Thyroid gland (tissue), 4 donors: ENCODE results near the gene DSCAM. TPM values are rescaled to one million over a fixed set of nuclear protein-coding genes. Genes with fewer than 3 reads are reported as not detected.

Experiments
- DNase-seq, 2 donors: peaks; one replicate each; pipeline ENCODE4 v3.0.0-alpha.2; 2019
- H3K27ac ChIP-seq, 3 donors: fragments of 200-600 bp; sonication (generic); 1 replicate in 2 of 3; 2 replicates in 1 of 3; pipeline ENCODE4 v1.5.1; 2016 to 2019; ENCODE audit warnings: mild to moderate bottlenecking in 1 of 3, moderate library complexity in 1 of 3
- H3K27me3 ChIP-seq: fragments of 200-600 bp; sonication (generic); one replicate; pipeline ENCODE4 v1.5.1; 2019
- H3K36me3 ChIP-seq, 2 donors: fragments of 200-600 bp; sonication (generic); one replicate each; pipeline ENCODE4 v1.5.1; 2016 to 2019
- H3K4me1 ChIP-seq, 2 donors: fragments of 200-600 bp; sonication (generic); one replicate each; pipeline ENCODE4 v1.5.1; 2017 to 2019
- H3K4me3 ChIP-seq, 3 donors: fragments of 200-600 bp; sonication (generic); replicated peaks in 1 of 3; 1 replicate in 2 of 3; 2 replicates in 1 of 3; pipeline ENCODE4 v1.5.1; 2016; ENCODE audit warnings: mild to moderate bottlenecking in 1 of 3
- H3K9me3 ChIP-seq: fragments of 200-600 bp; sonication (generic); one replicate; pipeline ENCODE4 v1.5.1; 2017
- POLR2A ChIP-seq, 2 donors: fragments of 450-650 bp; IDR thresholded peaks; one replicate each; pipeline ENCODE4 v1.6.1; 2017; ENCODE audit warnings: antibody characterized with exemption in 2 of 2, mild to moderate bottlenecking in 2 of 2, moderate library complexity in 1 of 2
- WGBS, 2 donors: methylation state at CpG; one replicate each; pipeline ENCODE4 v1.1.5; 2017; 5-methylcytosine and 5-hydroxymethylcytosine counted together
- intact Hi-C: fragments of 100-400 bp; cut with DNase I; formaldehyde crosslinking; loops from one replicate; pipeline ENCODE4 v1.15.1; 2023
- total RNA-seq, 4 donors: library from RNA; depleted of rRNA; stranded (reverse); fragments of >200 nt; gene quantifications; one replicate each; pipeline ENCODE4 v1.2.3, GENCODE V29; 2016
- TF ChIP-seq, protein P1 (sequence below), 6 experiments: fragments of 200-600 bp in 3 of 6; fragments of 450-650 bp in 3 of 6; sonication (generic) in 3 of 6; IDR thresholded peaks; one replicate each; pipeline ENCODE4 v1.5.1; 2016 to 2019; ENCODE audit warnings: antibody characterized with exemption in 6 of 6, mild to moderate bottlenecking in 2 of 6, inconsistent platforms in 1 of 6, moderate library complexity in 1 of 6

The DSCAM gene
- total RNA-seq, 4 donors from 2014 or later, result 0.20 TPM; not detected in 3

DNA sequence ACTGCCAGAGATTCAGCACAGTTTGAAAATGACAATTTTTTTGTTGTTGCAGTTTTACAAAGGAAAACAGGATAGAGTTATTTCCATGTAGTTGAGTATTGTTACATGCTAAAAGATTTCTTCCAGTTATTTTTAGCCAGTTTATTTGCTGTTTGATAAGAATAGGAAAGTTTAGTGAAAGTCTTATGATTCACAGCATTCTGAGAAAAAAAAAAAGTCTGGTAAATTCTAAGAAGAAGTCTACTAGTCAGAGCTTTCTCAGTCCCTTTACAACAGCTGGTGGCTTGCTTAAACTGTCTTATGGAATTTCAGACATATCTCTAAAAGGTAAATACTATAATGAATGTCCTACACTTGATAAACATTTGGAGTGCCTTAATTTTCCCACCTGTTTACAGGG, 341.7 kb downstream of the DSCAM start:
- H3K36me3 ChIP-seq, result no peaks in the 10 kb centered on the region
- H3K4me3 ChIP-seq, result no peak overlapping the region
- TF ChIP-seq, protein P1, sequence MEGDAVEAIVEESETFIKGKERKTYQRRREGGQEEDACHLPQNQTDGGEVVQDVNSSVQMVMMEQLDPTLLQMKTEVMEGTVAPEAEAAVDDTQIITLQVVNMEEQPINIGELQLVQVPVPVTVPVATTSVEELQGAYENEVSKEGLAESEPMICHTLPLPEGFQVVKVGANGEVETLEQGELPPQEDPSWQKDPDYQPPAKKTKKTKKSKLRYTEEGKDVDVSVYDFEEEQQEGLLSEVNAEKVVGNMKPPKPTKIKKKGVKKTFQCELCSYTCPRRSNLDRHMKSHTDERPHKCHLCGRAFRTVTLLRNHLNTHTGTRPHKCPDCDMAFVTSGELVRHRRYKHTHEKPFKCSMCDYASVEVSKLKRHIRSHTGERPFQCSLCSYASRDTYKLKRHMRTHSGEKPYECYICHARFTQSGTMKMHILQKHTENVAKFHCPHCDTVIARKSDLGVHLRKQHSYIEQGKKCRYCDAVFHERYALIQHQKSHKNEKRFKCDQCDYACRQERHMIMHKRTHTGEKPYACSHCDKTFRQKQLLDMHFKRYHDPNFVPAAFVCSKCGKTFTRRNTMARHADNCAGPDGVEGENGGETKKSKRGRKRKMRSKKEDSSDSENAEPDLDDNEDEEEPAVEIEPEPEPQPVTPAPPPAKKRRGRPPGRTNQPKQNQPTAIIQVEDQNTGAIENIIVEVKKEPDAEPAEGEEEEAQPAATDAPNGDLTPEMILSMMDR (IDR thresholded peaks at IDR 0.05), result no peak
- no peak for TF ChIP-seq POLR2A (IDR thresholded peaks at IDR 0.05)
- intact Hi-C loops, result no loop called here
- H3K9me3 ChIP-seq, result no peaks in the 10 kb centered on the region
- no peak overlapping the region for H3K27ac ChIP-seq
- DNase-seq, result no peak
- H3K4me1 ChIP-seq, result no peaks in the 10 kb centered on the region
- no peaks in the 10 kb centered on the region for H3K27me3 ChIP-seq

DNA sequence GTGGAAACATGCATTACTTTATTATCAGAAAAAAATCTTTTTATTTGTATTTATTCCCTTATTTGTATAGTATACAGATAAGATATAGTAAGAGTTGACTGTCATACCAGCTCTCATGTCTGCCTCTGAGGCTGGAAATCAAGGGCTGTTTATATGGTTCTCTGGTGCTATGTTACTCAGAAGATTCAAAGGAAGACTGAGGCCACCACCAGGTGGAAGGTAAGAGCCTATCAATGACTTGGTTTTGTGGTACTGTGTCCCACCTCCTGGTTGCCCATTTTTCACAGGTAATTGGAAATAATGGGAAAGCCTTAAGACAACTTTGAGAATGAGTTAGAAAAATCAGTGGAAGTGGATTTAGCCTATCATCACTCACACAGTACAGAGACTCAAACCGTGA, 342.1 kb downstream of the DSCAM start:
- no peak for DNase-seq
- intact Hi-C loops, result no loop called here
- TF ChIP-seq POLR2A (IDR thresholded peaks at IDR 0.05), result no peak
- TF ChIP-seq, protein P1 (IDR thresholded peaks at IDR 0.05), result no peak
- Histone ChIP-seq H3K27ac (no peak overlapping the region), H3K4me3 (no peak overlapping the region), H3K27me3 (no peaks in the 10 kb centered on the region), H3K9me3 (no peaks in the 10 kb centered on the region), H3K4me1 (no peaks in the 10 kb centered on the region), H3K36me3 (no peaks in the 10 kb centered on the region)
- 39 to 69% methylated on average over 1 of the region's 1 CpG for WGBS, 2 donors

DNA sequence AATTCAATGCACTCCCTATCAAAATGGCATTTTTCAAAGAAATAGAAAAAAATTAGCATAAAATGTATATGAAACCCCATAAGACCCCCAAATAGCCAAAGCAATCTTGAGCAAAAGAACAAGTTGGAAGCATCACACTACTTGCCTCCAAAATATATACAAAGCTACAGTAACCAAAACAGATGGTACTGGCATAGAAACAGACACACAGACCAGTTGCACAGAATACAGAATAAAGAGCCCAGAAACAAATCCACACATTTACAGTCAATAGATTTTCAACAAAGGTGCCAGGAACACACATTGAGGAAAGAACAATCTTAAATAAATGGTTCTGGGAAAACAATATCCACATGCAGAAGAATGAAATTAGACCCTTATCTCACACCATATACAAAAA, 350.8 kb downstream of the DSCAM start:
- intact Hi-C loops, result no loop called here
- TF ChIP-seq, protein P1 (IDR thresholded peaks at IDR 0.05), result no peak
- no peak for TF ChIP-seq POLR2A (IDR thresholded peaks at IDR 0.05)

DNA sequence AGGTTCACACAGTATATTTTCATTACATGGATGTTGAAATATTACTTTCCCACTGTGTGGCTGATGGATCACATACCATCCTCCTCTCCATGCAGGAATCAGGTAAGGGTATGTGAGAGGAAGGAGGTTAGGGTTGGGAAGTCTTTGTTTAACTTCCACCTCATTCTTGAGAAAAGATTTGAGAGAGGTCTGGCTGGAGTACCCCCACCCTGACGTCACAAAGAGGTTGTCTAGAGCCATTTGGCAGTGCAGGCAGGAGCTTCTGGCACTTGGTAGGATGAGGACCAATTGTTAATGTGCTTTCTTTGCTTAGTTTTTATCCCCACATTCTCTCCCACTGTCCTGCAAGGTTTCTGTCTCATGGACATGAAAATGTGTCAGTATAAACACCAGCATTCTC, 356.6 kb downstream of the DSCAM start:
- intact Hi-C loops, result no loop called here
- H3K4me1 ChIP-seq, result no peaks in the 10 kb centered on the region
- no peak overlapping the region for H3K27ac ChIP-seq
- TF ChIP-seq POLR2A (IDR thresholded peaks at IDR 0.05), result no peak
- TF ChIP-seq, protein P1 (IDR thresholded peaks at IDR 0.05), result no peak
- H3K36me3 ChIP-seq, result no peaks in the 10 kb centered on the region
- H3K27me3 ChIP-seq, result no peaks in the 10 kb centered on the region
- no peak overlapping the region for H3K4me3 ChIP-seq
- WGBS, 2 donors, result 40 to 53% methylated on average over 1 of the region's 1 CpG
- no peak for DNase-seq
- no peaks in the 10 kb centered on the region for H3K9me3 ChIP-seq

More for the DNA sequence above, 350.8 kb downstream of the DSCAM start:
- H3K9me3 ChIP-seq, result no peaks in the 10 kb centered on the region
- no peaks in the 10 kb centered on the region for H3K36me3 ChIP-seq
- no peaks in the 10 kb centered on the region for H3K4me1 ChIP-seq
- H3K27ac ChIP-seq, result no peak overlapping the region
- no peak for DNase-seq
- no peak overlapping the region for H3K4me3 ChIP-seq
- no peaks in the 10 kb centered on the region for H3K27me3 ChIP-seq

DNA sequence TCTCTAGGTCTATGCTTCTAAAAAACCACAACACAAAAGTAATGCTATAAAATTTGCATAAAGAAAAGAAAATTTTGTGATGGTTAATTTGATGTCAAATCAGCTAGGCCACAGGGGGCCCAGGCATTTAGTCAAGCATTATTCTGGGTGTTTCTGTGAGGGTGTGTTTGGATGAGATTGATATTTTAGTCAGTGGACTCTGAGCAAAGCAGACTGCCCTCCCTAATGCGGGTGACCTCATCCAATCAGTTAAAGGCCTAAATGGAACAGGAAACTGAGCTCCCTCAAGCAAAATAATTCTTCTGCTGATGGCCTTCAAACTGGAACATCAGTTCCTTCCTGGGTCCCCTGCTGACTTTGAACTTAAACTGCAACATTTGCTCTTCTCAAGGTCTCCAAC, 358.0 kb downstream of the DSCAM start:
- Histone ChIP-seq H3K36me3 (no peaks in the 10 kb centered on the region), H3K4me1 (no peaks in the 10 kb centered on the region), H3K9me3 (no peaks in the 10 kb centered on the region), H3K4me3 (no peak overlapping the region), H3K27me3 (no peaks in the 10 kb centered on the region), H3K27ac (no peak overlapping the region)
- 88 to 96% methylated on average over 1 of the region's 1 CpG for WGBS, 2 donors
- no peak for DNase-seq
- TF ChIP-seq POLR2A (IDR thresholded peaks at IDR 0.05), result no peak
- TF ChIP-seq, protein P1 (IDR thresholded peaks at IDR 0.05), result no peak
- intact Hi-C loops, result no loop called here
